ENCODE data around the gene RAD51B. TPM values are rescaled to one million over a fixed set of nuclear protein-coding genes. Genes with fewer than 3 reads are reported as not detected.

RAD51B gene
- total and polyA plus RNA-seq, 2 experiments from 2014 or later: 11.7 to 17.8 TPM

DNA sequence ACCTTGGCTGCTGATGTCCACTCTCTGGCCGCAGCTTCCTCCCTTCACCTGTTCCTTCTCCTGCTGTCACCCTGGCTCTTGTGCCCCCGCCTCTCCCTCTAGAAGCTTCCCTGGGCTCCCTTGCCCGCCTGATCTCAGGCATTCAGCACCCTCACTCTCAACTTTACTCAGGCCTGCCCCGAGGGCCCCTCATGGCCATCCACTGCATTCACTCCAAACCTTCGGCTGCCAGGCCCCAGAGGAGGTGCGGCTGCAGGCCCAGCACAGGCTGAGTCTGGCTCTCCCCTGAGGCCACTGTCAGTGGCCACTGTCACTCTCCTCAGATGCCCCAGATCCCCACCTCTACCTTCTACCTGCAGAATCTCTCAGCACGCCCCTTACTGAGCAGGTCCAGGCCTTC, 789.4 kb downstream of the RAD51B start:
- Histone ChIP-seq H3K36me3 (no peaks in the 10 kb centered on the region), H3K27ac (no peak overlapping the region), H3K4me3 (no peak overlapping the region), H3K9me3 (ENCODE audit: low read depth) (no peaks in the 10 kb centered on the region), H3K4me1 (ENCODE audit: low read depth) (peaks cover 28% of the 10 kb centered on the region), H3K27me3 (no peaks in the 10 kb centered on the region)
- no peak for DNase-seq (ENCODE audit: low read depth in 1 of 2, low spot score in 1 of 2)
- TF ChIP-seq CTCF (IDR thresholded peaks at IDR 0.05; ENCODE audit: low read depth, low read length): no peak

DNA sequence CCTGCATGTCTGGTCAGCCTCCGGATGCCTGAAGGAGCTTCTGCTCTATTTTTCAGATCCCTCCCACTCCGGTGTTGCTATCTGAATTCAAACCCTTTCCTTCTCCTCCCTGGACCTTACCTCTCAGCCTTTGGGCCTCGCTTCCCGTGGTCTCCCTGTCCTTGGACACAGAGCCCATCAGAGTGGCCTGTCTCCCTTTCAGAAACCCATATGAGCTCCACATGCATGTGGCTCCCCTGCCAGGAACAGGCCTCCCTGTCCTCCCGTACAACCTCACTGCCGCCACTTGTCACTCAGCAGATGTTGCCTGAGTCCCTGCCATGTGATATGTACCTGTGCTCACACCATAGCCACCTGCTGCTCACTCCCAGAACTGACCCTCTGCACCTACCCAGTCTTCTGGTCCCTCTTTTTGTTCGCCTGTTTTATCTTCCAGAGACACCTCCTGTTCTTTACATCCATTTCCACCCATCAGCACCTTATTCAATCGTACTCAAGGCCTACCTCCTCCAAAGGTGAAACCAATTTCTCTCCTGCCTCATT, 790.7 kb downstream of the RAD51B start:
- peaks cover 28% of the 10 kb centered on the region for H3K4me1 ChIP-seq (ENCODE audit: low read depth)

DNA sequence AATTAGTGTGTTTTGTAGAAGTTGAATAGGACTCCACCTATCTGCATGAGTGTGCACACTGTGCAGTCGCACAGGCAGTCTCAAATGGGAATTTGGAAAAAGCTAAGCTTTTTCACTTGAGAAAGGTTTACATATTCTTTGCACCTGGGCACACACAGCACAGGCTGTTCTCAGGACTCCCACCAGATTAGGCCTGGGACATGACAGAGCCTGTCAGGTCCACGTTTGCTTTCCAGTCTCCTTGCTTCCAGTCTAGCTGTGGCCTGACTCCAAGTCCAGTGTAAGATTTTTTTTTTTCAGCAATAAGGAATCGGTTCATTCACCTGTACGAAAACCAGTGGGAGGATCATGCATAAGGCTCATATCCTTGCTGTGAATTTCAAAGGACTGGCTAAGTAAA, 792.0 kb downstream of the RAD51B start:
- Histone ChIP-seq H3K4me3 (no peak overlapping the region), H3K9me3 (ENCODE audit: low read depth) (peaks cover 3% of the 10 kb centered on the region), H3K27me3 (no peaks in the 10 kb centered on the region), H3K27ac (peak overlapping the region; percentile 78), H3K36me3 (no peaks in the 10 kb centered on the region), H3K4me1 (ENCODE audit: low read depth) (peaks cover 28% of the 10 kb centered on the region)
- DNase-seq (ENCODE audit: low read depth in 1 of 2, low spot score in 1 of 2): no peak
- TF ChIP-seq CTCF (IDR thresholded peaks at IDR 0.05; ENCODE audit: low read depth, low read length): no peak

More for the DNA sequence above, 790.7 kb downstream of the RAD51B start:
- Histone ChIP-seq H3K27me3 (no peaks in the 10 kb centered on the region), H3K9me3 (ENCODE audit: low read depth) (no peaks in the 10 kb centered on the region), H3K4me3 (no peak overlapping the region), H3K36me3 (no peaks in the 10 kb centered on the region), H3K27ac (no peak overlapping the region)
- no peak for DNase-seq (ENCODE audit: low read depth in 1 of 2, low spot score in 1 of 2)
- TF ChIP-seq CTCF (IDR thresholded peaks at IDR 0.05; ENCODE audit: low read depth, low read length): no peak

- Histone ChIP-seq H3K4me1 (ENCODE audit: low read depth) (peaks cover 26% of the 10 kb centered on the region), H3K27me3 (no peaks in the 10 kb centered on the region), H3K27ac (peak overlapping the region; percentile 78), H3K36me3 (no peaks in the 10 kb centered on the region), H3K4me3 (no peak overlapping the region), H3K9me3 (ENCODE audit: low read depth) (peaks cover 3% of the 10 kb centered on the region)
- DNase-seq (ENCODE audit: low read depth in 1 of 2, low spot score in 1 of 2): peak; percentile 40 to 48
- TF ChIP-seq CTCF (IDR thresholded peaks at IDR 0.05; ENCODE audit: low read depth, low read length): no peak
Measured at GRCh38 chr14:68612049-68612448, 792.5 kb downstream of the RAD51B start.

DNA sequence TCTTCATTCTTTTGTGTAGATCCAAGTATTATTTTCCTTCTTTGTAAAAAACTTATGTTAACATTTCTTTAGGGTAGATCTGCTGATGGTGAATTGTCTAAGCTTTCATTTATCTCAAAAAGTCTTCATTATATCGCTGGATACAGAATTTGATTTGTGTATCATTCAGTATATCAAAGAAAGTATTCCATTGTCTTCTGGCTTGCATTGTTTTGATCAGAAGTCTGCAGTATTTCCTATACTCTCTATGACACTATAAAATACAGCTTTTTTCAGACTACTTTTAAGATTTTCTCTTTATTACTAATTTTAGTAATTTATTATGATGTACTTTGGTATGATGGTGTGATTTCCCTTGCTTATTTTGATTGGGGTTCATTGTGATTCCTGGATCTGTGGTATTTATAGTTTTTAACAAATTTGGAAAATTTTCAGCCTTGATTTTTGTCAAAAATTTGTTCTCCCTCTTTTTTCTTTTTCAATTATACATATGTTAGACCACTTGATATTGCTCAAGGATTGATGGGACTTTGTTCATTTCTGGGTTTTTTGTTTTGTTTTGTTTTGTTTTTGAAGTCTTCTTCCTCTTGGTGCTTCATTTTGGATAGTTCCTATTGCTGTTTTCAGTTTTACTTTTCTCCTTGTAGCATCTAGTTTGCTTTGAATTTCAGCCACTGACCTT, 796.8 kb downstream of the RAD51B start:
- Histone ChIP-seq H3K27me3 (no peaks in the 10 kb centered on the region), H3K4me3 (no peak overlapping the region), H3K9me3 (ENCODE audit: low read depth) (peaks cover 3% of the 10 kb centered on the region), H3K36me3 (no peaks in the 10 kb centered on the region), H3K4me1 (ENCODE audit: low read depth) (peaks cover 46% of the 10 kb centered on the region), H3K27ac (no peak overlapping the region)
- peak in 1 of 2 donors; percentile 53 for DNase-seq (ENCODE audit: low read depth in 1 of 2, low spot score in 1 of 2)
- no peak for TF ChIP-seq CTCF (IDR thresholded peaks at IDR 0.05; ENCODE audit: low read depth, low read length)
